ENCODE data around the gene ESRRB.

Gene ESRRB

GRCh38 chr14:76446921-76447320 lies 71.0 kb downstream of the ESRRB start:
- Mint-ChIP-seq H3K27ac (no peak overlapping the region), H3K9me3 (no peaks in the 10 kb centered on the region), H3K27me3 (peaks cover 2% of the 10 kb centered on the region), H3K4me3 (no peak overlapping the region), H3K4me1 (no peaks in the 10 kb centered on the region), H3K36me3 (no peaks in the 10 kb centered on the region)

DNA sequence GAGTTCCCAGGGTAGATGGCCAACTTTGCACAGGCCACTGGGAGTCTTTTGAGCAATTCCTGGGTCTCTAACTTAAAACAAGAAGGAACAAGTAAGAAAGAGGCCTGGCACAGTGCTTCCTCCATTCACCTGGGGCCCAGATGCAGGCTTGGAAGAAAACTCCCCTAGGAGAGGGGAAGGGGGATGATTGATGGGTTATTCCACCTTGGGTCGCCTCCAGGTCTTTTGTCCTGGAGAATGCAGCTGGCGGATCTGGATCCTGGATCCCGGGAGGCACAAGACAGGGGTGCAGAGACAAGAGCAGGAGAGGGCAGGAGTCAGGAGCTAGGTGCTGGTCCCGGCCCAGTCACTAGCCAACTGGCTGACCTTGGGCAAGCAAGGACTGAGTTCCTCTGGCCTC lies 74.5 kb downstream of the ESRRB start:
- H3K27ac Mint-ChIP-seq, result no peak overlapping the region
- no peaks in the 10 kb centered on the region for H3K36me3 Mint-ChIP-seq

DNA sequence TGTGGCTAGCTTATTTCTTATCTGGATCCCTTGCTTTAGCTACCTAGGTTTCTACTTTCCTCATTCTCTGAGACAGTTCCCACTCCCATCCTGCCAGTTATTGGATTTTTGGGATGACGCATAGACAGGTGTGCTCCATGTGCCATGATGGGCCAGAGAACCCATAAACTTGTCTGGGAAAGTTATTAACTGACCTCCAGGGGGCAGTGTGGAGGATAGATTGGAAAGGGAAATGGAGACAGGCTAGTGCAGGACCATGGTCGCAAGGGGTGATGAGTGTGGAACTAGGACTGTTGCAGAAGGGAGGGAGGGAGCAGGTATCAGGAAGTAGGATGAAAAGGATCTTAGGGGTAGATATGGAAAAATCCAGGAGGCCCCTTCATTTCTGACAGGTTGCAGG lies 80.3 kb downstream of the ESRRB start:
- H3K9me3 Mint-ChIP-seq, result no peaks in the 10 kb centered on the region
- H3K27ac Mint-ChIP-seq, result no peak overlapping the region
- no peak overlapping the region for H3K4me3 Mint-ChIP-seq
- H3K36me3 Mint-ChIP-seq, result no peaks in the 10 kb centered on the region
- H3K27me3 Mint-ChIP-seq, result peaks cover 3% of the 10 kb centered on the region
- no peaks in the 10 kb centered on the region for H3K4me1 Mint-ChIP-seq

More for the DNA sequence above, 74.5 kb downstream of the ESRRB start:
- Mint-ChIP-seq H3K27me3 (peaks cover 5% of the 10 kb centered on the region), H3K4me3 (no peak overlapping the region), H3K4me1 (no peaks in the 10 kb centered on the region), H3K9me3 (no peaks in the 10 kb centered on the region)

- Mint-ChIP-seq H3K27me3 (peaks cover 3% of the 10 kb centered on the region), H3K36me3 (no peaks in the 10 kb centered on the region)
Observed at GRCh38 chr14:76456891-76457586, 81.1 kb downstream of the ESRRB start.

GRCh38 chr14:76457841-76458240 lies 81.9 kb downstream of the ESRRB start:
- Mint-ChIP-seq H3K36me3 (no peaks in the 10 kb centered on the region), H3K27ac (no peak overlapping the region), H3K4me3 (no peak overlapping the region), H3K4me1 (no peaks in the 10 kb centered on the region), H3K27me3 (peaks cover 3% of the 10 kb centered on the region), H3K9me3 (no peaks in the 10 kb centered on the region)

More at GRCh38 chr14:76456891-76457586, 81.1 kb downstream of the ESRRB start:
- Mint-ChIP-seq H3K9me3 (no peaks in the 10 kb centered on the region), H3K4me3 (no peak overlapping the region), H3K27ac (no peak overlapping the region), H3K4me1 (no peaks in the 10 kb centered on the region)

DNA sequence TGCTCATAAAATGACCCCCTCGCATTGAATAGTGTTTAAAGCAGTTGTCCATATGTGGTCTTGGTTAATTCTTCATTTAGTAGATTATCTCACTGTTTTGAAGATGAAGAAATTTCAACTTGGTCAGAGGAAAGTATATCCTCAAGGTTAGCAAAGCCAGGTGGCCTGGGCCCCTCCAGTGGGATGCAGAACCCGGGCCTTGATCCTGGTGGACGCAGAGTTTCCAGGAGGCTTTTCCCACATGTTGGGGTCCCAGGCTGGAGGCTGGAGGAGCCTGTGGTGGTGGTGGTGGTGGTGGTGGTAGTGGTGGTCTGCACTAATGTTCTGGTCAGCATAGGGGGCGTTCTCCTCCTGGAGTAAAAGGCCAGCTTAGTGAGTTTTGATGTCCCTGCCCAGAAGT lies 85.9 kb downstream of the ESRRB start:
- no peaks in the 10 kb centered on the region for H3K9me3 Mint-ChIP-seq
- no peaks in the 10 kb centered on the region for H3K4me1 Mint-ChIP-seq
- no peaks in the 10 kb centered on the region for H3K27me3 Mint-ChIP-seq
- H3K27ac Mint-ChIP-seq, result no peak overlapping the region
- H3K4me3 Mint-ChIP-seq, result no peak overlapping the region
- H3K36me3 Mint-ChIP-seq, result no peaks in the 10 kb centered on the region

DNA sequence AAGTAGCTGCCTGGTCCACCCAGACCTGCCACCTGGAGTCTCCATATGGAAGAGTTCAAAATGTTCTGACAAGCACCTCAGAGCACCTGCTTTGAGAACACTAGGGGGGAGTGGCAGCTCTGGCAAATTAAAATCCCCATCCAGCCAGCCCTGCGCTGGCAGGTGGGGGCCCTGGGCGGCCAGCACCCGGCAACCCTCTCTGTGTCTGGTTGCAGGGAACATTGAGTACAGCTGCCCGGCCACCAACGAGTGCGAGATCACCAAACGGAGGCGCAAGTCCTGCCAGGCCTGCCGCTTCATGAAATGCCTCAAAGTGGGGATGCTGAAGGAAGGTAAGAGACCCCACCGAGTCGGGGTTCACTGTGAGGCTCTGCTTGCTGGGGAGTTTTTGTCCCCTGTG lies 86.4 kb downstream of the ESRRB start:
- H3K9me3 Mint-ChIP-seq, result no peaks in the 10 kb centered on the region
- no peak overlapping the region for H3K4me3 Mint-ChIP-seq
- no peaks in the 10 kb centered on the region for H3K36me3 Mint-ChIP-seq
- H3K27ac Mint-ChIP-seq, result no peak overlapping the region
- H3K4me1 Mint-ChIP-seq, result no peaks in the 10 kb centered on the region
- H3K27me3 Mint-ChIP-seq, result no peaks in the 10 kb centered on the region

DNA sequence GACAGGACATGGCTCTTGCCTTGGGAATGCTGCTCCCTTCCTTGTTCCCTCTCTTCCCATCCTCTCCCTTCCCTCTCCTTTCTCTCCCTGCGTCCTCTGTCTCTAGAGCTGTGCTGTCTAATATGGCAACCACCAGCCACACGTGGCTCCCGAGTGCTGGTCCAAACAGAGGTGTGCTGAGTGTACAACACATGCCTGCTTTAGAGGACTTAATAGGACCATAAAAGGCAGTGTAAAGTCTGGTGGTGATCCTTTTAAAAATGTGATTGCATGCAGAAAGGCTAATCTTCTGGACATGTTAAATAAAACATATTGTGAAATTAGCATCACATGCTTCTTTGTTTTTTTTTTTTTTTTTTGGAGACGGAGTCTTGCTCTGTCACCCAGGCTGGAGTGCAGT lies 87.2 kb downstream of the ESRRB start:
- Mint-ChIP-seq H3K4me3 (no peak overlapping the region), H3K36me3 (no peaks in the 10 kb centered on the region), H3K9me3 (no peaks in the 10 kb centered on the region)

GRCh38 chr14:76464856-76465255 lies 88.9 kb downstream of the ESRRB start:
- H3K4me3 Mint-ChIP-seq, result no peak overlapping the region

More for the DNA sequence above, 87.2 kb downstream of the ESRRB start:
- Mint-ChIP-seq H3K27me3 (no peaks in the 10 kb centered on the region), H3K4me1 (no peaks in the 10 kb centered on the region), H3K27ac (no peak overlapping the region)

DNA sequence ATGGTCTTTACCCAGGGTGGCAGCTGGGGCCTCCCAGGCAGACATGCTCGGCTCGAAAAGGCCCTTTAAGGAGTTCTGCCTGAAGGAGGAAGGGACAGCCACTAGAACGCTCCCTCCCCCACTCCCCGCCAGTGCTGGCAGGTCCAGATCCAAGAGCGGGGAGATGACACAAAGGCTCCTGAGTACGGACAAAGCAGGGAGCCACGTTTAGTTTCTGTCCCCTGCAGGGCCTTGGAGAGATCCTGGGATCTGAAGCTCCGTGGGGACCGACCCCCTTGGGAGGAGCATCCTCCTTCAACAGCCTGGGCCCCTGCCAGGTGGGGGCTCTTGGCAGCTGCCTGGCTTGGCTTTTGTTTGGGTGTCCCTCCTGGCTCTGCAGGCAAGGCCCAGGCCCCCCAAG lies 89.7 kb downstream of the ESRRB start:
- Mint-ChIP-seq H3K4me3 (no peak overlapping the region), H3K9me3 (no peaks in the 10 kb centered on the region), H3K4me1 (no peaks in the 10 kb centered on the region), H3K27ac (no peak overlapping the region), H3K36me3 (no peaks in the 10 kb centered on the region), H3K27me3 (peaks cover 1% of the 10 kb centered on the region)

More at GRCh38 chr14:76464856-76465255, 88.9 kb downstream of the ESRRB start:
- Mint-ChIP-seq H3K4me1 (no peaks in the 10 kb centered on the region), H3K27me3 (no peaks in the 10 kb centered on the region), H3K9me3 (no peaks in the 10 kb centered on the region), H3K27ac (no peak overlapping the region), H3K36me3 (no peaks in the 10 kb centered on the region)

DNA sequence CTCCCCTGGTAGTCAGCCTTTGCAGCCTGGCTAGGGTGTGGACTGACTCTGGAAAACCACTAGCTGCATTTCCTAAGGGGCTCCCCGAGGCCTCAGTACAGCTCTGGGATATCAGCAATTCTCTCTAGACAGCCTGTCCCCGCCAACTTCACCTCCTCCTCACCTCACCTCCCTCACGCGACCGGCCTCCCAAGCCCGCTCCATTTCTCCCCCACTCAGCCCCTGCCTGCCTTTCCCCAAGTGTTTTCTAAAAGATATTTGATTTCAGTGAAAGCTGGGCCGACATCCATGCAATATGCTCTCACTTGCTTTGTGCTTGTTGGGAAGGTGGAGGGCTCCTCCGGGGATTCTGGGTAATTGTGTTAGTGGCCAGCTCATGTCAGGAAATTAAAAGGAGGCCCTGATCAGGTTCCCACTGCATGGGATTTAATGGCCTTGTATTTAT lies 91.8 kb downstream of the ESRRB start:
- Mint-ChIP-seq H3K4me1 (no peaks in the 10 kb centered on the region), H3K4me3 (no peak overlapping the region), H3K27ac (no peak overlapping the region), H3K9me3 (no peaks in the 10 kb centered on the region), H3K27me3 (peaks cover 1% of the 10 kb centered on the region), H3K36me3 (no peaks in the 10 kb centered on the region)

DNA sequence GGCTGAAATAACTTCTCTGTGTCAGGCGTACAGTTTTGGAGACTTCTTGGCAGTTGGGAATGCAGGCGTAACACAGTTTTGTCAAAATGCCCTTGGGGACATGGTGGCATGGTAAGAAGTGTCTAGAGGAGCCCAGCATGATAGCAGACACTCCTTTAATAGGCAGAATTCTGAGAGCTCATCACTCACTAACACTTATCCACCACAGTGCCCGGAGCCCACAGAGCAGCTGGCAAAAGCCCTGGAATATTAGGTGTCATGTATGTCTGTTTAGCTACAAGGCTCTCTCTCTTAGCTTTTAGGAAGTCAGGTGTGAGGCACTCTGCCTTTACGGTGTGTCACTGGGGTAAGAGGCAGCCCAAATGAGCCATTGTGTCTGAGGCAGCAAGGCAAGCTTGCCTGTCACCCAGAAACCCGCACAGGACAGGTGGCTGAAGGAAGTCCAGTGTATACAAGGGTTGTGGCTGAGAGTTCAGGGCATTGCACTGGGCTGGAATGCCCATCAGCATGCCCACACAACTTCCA lies 96.3 kb downstream of the ESRRB start:
- Mint-ChIP-seq H3K4me1 (peaks cover 5% of the 10 kb centered on the region), H3K4me3 (no peak overlapping the region), H3K36me3 (no peaks in the 10 kb centered on the region), H3K27me3 (peaks cover 6% of the 10 kb centered on the region), H3K9me3 (no peaks in the 10 kb centered on the region), H3K27ac (no peak overlapping the region)

DNA sequence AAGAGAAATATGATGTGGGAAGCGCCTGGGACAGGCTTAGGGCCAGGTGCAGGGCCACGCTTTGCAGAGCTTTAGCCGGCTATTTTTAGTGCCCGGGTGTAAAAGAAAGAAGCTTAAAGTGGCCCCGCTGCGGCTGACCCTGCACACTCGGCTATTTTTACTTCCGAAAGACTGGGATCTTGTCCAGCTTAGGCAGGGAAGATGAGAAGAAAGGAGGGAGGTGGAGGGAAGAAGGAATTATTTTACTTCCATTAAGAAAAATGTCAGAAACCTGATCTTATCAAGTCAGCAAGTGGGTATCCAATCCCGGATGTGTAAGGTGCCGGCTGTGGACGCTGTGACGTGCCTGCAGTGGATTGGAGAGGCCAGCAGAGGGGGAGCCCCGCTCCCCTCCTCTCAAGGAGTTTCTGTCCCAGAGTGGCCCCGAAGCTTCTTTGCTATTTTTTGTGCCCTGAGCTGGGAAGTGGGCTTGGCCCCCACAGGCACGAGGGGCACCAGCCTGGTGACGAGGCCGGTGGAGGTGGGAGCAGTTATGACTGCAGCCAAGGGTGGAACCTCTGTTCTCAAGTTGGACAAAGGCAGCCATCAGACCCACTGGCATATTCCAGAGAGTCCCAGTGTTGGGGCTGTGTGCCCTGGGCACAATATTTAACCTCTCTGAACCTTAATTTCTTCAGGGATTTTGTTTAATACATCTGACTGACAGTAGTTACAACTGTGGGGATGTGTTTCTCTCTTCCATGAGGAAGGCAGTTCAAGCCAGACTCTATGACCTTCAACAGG lies 97.7 kb downstream of the ESRRB start:
- Mint-ChIP-seq H3K27me3 (peaks cover 6% of the 10 kb centered on the region), H3K36me3 (no peaks in the 10 kb centered on the region), H3K4me1 (peaks cover 5% of the 10 kb centered on the region), H3K4me3 (no peak overlapping the region), H3K9me3 (no peaks in the 10 kb centered on the region), H3K27ac (no peak overlapping the region)

- Mint-ChIP-seq H3K27me3 (no peaks in the 10 kb centered on the region), H3K27ac (no peak overlapping the region), H3K4me3 (no peak overlapping the region), H3K36me3 (no peaks in the 10 kb centered on the region), H3K4me1 (no peaks in the 10 kb centered on the region), H3K9me3 (no peaks in the 10 kb centered on the region)
Observed at GRCh38 chr14:76480426-76480825, 104.5 kb downstream of the ESRRB start.

GRCh38 chr14:76484355-76484754 lies 108.4 kb downstream of the ESRRB start:
- no peaks in the 10 kb centered on the region for H3K36me3 Mint-ChIP-seq
- no peaks in the 10 kb centered on the region for H3K4me1 Mint-ChIP-seq
- H3K27ac Mint-ChIP-seq, result no peak overlapping the region
- no peaks in the 10 kb centered on the region for H3K9me3 Mint-ChIP-seq
- no peaks in the 10 kb centered on the region for H3K27me3 Mint-ChIP-seq
- no peak overlapping the region for H3K4me3 Mint-ChIP-seq

- Mint-ChIP-seq H3K4me3 (no peak overlapping the region), H3K4me1 (no peaks in the 10 kb centered on the region), H3K27ac (no peak overlapping the region), H3K27me3 (no peaks in the 10 kb centered on the region), H3K9me3 (no peaks in the 10 kb centered on the region), H3K36me3 (no peaks in the 10 kb centered on the region)
Observed at GRCh38 chr14:76486251-76486743, 110.4 kb downstream of the ESRRB start.
